HepG2 (cell line): Measurements from ENCODE around the gene ABHD1. TPM values are rescaled to one million over a fixed set of nuclear protein-coding genes. Genes with fewer than 3 reads are reported as not detected.

ENCODE experiments used
- CBFB ChIP-seq: sonication (generic); formaldehyde crosslinking; IDR thresholded peaks from 2 replicates; pipeline ENCODE4 v1.4.0; 2020; ENCODE audit warnings: missing genetic modification reagents
- CREB1 ChIP-seq, 2 experiments: fragments of 450-650 bp in 1 of 2; IDR thresholded peaks; 2 replicates each; pipeline ENCODE4 v1.6.1; 2016 to 2017; ENCODE audit warnings: control low read depth in 1 of 2, mild to moderate bottlenecking in 1 of 2, missing compliant biosample characterization in 1 of 2, missing genetic modification characterization in 1 of 2
- DPF2 ChIP-seq: sonication (generic); formaldehyde crosslinking; IDR thresholded peaks from 2 replicates; pipeline ENCODE4 v1.4.0; 2020; ENCODE audit warnings: mild to moderate bottlenecking, low read depth, missing genetic modification reagents, borderline replicate concordance
- KMT2B ChIP-seq: IDR thresholded peaks from 2 replicates; pipeline ENCODE4 v1.6.1; 2016; ENCODE audit warnings: missing genetic modification reagents, missing compliant biosample characterization
- MXD4 ChIP-seq: IDR thresholded peaks from 2 replicates; pipeline ENCODE4 v1.6.1; 2016; ENCODE audit warnings: mild to moderate bottlenecking, missing biosample characterization, missing genetic modification reagents
- POLR2AphosphoS2 ChIP-seq: IDR thresholded peaks from 2 replicates; pipeline ENCODE4 v1.6.1; 2011; ENCODE audit warnings: low read depth, low read length, improper control_type of control experiment
- RFX5 ChIP-seq: IDR thresholded peaks from 2 replicates; pipeline ENCODE4 v1.6.1; 2011; ENCODE audit warnings: low read depth, low read length, improper control_type of control experiment
- SKI ChIP-seq: fragments of 450-650 bp; IDR thresholded peaks from one replicate; pipeline ENCODE4 v1.6.1; 2018; ENCODE audit warnings: mild to moderate bottlenecking; ENCODE audit not compliant: partially characterized antibody
- ZC3H4 ChIP-seq: sonication (generic); formaldehyde crosslinking; IDR thresholded peaks from 2 replicates; pipeline ENCODE4 v1.4.0; 2020; ENCODE audit warnings: missing genetic modification reagents, borderline replicate concordance
- ZFP62 ChIP-seq: sonication (generic); formaldehyde crosslinking; IDR thresholded peaks from 2 replicates; pipeline ENCODE4 v1.4.0; 2020; ENCODE audit warnings: missing genetic modification reagents
- ZIK1 ChIP-seq: sonication (generic); formaldehyde crosslinking; IDR thresholded peaks from 2 replicates; pipeline ENCODE4 v1.5.0; 2020; ENCODE audit warnings: mild to moderate bottlenecking, low read depth, missing genetic modification reagents, borderline replicate concordance
- ZNF251 ChIP-seq: sonication (generic); formaldehyde crosslinking; IDR thresholded peaks from 2 replicates; pipeline ENCODE4 v1.9.0; 2021; ENCODE audit warnings: mild to moderate bottlenecking, missing genetic modification reagents
- ZNF282 ChIP-seq: fragments of 450-650 bp; IDR thresholded peaks from 2 replicates; pipeline ENCODE4 v1.6.1; 2018; ENCODE audit not compliant: partially characterized antibody
- ZNF589 ChIP-seq: sonication (generic); formaldehyde crosslinking; conservative IDR thresholded peaks from 2 replicates; pipeline ENCODE4 v1.8.0; 2022; ENCODE audit warnings: mild to moderate bottlenecking, moderate library complexity, missing genetic modification reagents
- ZNF800 ChIP-seq: sonication (generic); formaldehyde crosslinking; IDR thresholded peaks from 2 replicates; pipeline ENCODE4 v1.4.0; 2020; ENCODE audit warnings: missing genetic modification reagents
- ZNF878 ChIP-seq: sonication (generic); formaldehyde crosslinking; IDR thresholded peaks from 2 replicates; pipeline ENCODE4 v1.8.1; 2023; ENCODE audit warnings: mild to moderate bottlenecking, missing genetic modification reagents, moderate library complexity
- polyA plus RNA-seq, 8 experiments: library from polyadenylated mRNA; depleted of rRNA in 3 of 8; stranded (reverse) in 7 of 8; unstranded in 1 of 8; fragments of >200 nt; fragmentation: Illumina TruSeq in 4 of 8; extraction: Trizol in 4 of 8; gene quantifications; 2 replicates each; pipeline versions ENCODE4 v1.2.1 to v1.2.3, GENCODE V29; 2011 to 2016; ENCODE audit warnings: low read depth in 4 of 8, missing spikeins in 1 of 8, mixed read lengths in 1 of 8; ENCODE audit not compliant: insufficient read depth in 1 of 8
- total RNA-seq, 5 experiments: library from RNA; depleted of rRNA; stranded (reverse); fragments of >200 nt; fragmentation: Illumina TruSeq; extraction: Trizol; gene quantifications; 2 replicates each; pipeline ENCODE4 v1.2.3, GENCODE V29; 2016; ENCODE audit warnings: low read depth in 1 of 5
- TF ChIP-seq, protein P1 (sequence below): IDR thresholded peaks from 2 replicates; pipeline ENCODE4 v1.6.1; 2016; ENCODE audit warnings: low read depth, missing genetic modification reagents, missing compliant biosample characterization
- TF ChIP-seq, protein P2 (sequence below): IDR thresholded peaks from 2 replicates; pipeline ENCODE4 v1.4.0; 2020; ENCODE audit warnings: mild to moderate bottlenecking, missing genetic modification reagents

Gene ABHD1
- total and polyA plus RNA-seq, 2 of the 13 experiments (the other 11 are each of a cell fraction or from before 2014, with no cell fraction given): 0.04 to 0.81 TPM

- TF ChIP-seq, protein P1, sequence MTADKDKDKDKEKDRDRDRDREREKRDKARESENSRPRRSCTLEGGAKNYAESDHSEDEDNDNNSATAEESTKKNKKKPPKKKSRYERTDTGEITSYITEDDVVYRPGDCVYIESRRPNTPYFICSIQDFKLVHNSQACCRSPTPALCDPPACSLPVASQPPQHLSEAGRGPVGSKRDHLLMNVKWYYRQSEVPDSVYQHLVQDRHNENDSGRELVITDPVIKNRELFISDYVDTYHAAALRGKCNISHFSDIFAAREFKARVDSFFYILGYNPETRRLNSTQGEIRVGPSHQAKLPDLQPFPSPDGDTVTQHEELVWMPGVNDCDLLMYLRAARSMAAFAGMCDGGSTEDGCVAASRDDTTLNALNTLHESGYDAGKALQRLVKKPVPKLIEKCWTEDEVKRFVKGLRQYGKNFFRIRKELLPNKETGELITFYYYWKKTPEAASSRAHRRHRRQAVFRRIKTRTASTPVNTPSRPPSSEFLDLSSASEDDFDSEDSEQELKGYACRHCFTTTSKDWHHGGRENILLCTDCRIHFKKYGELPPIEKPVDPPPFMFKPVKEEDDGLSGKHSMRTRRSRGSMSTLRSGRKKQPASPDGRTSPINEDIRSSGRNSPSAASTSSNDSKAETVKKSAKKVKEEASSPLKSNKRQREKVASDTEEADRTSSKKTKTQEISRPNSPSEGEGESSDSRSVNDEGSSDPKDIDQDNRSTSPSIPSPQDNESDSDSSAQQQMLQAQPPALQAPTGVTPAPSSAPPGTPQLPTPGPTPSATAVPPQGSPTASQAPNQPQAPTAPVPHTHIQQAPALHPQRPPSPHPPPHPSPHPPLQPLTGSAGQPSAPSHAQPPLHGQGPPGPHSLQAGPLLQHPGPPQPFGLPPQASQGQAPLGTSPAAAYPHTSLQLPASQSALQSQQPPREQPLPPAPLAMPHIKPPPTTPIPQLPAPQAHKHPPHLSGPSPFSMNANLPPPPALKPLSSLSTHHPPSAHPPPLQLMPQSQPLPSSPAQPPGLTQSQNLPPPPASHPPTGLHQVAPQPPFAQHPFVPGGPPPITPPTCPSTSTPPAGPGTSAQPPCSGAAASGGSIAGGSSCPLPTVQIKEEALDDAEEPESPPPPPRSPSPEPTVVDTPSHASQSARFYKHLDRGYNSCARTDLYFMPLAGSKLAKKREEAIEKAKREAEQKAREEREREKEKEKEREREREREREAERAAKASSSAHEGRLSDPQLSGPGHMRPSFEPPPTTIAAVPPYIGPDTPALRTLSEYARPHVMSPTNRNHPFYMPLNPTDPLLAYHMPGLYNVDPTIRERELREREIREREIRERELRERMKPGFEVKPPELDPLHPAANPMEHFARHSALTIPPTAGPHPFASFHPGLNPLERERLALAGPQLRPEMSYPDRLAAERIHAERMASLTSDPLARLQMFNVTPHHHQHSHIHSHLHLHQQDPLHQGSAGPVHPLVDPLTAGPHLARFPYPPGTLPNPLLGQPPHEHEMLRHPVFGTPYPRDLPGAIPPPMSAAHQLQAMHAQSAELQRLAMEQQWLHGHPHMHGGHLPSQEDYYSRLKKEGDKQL: no peak
- TF ChIP-seq RFX5 (peak; percentile 27; the same call in 1 of the 2 replicates), MXD4 (CRISPR knock-in tag) (peak; percentile 67; the same call in 1 of the 2 replicates), SKI (no peak), KMT2B (CRISPR knock-in tag) (0 out of 2 replicates have a peak, but pooled peaks have one; percentile 13), ZNF800 (CRISPR knock-in tag) (peak; percentile 66; the same call in 1 of the 2 replicates), CREB1 (IDR thresholded peaks at IDR 0.05) (peak; percentile 75), CREB1 (CRISPR knock-in tag; IDR thresholded peaks at IDR 0.05) (no peak), CBFB (CRISPR knock-in tag) (0 out of 2 replicates have a peak, but pooled peaks have one; percentile 30), POLR2AphosphoS2 (no peak), ZNF282 (no peak), ZC3H4 (CRISPR knock-in tag) (no peak; the same call in 1 of the 2 replicates), ZIK1 (CRISPR knock-in tag) (no peak), ZNF251 (no peak), ZNF589 (CRISPR knock-in tag) (no peak), ZNF878 (CRISPR knock-in tag) (no peak), DPF2 (no peak), ZFP62 (CRISPR knock-in tag) (no peak)
- TF ChIP-seq, protein P2, sequence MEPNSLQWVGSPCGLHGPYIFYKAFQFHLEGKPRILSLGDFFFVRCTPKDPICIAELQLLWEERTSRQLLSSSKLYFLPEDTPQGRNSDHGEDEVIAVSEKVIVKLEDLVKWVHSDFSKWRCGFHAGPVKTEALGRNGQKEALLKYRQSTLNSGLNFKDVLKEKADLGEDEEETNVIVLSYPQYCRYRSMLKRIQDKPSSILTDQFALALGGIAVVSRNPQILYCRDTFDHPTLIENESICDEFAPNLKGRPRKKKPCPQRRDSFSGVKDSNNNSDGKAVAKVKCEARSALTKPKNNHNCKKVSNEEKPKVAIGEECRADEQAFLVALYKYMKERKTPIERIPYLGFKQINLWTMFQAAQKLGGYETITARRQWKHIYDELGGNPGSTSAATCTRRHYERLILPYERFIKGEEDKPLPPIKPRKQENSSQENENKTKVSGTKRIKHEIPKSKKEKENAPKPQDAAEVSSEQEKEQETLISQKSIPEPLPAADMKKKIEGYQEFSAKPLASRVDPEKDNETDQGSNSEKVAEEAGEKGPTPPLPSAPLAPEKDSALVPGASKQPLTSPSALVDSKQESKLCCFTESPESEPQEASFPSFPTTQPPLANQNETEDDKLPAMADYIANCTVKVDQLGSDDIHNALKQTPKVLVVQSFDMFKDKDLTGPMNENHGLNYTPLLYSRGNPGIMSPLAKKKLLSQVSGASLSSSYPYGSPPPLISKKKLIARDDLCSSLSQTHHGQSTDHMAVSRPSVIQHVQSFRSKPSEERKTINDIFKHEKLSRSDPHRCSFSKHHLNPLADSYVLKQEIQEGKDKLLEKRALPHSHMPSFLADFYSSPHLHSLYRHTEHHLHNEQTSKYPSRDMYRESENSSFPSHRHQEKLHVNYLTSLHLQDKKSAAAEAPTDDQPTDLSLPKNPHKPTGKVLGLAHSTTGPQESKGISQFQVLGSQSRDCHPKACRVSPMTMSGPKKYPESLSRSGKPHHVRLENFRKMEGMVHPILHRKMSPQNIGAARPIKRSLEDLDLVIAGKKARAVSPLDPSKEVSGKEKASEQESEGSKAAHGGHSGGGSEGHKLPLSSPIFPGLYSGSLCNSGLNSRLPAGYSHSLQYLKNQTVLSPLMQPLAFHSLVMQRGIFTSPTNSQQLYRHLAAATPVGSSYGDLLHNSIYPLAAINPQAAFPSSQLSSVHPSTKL: no peak
Measured at GRCh38 chr2:27133905-27134780, 10.5 kb downstream of the ABHD1 start, which contains the start of gene PREB (continued).
